Activated T-helper 2 cell treated with anti-CD3 and anti-CD28 coated beads, Interferon-gamma antibody, Interleukin-2, Interleukin-4, amounts not matched to agents 10 μg/mL and 5 μg/mL and 100 μg/mL, durations not matched to agents 14 hours and 24 hours and 36 hours (primary cell): ENCODE data around the gene CALHM6. TPM values are rescaled to one million over a fixed set of nuclear protein-coding genes. Genes with fewer than 3 reads are reported as not detected.
A peak's percentile ranks its signal among the peaks of the same experiment; 100 is the strongest.

Experiments
- DNase-seq: peaks from one replicate; pipeline ENCODE4 v3.0.0; 2021; ENCODE audit warnings: low spot score
- H3K27ac Mint-ChIP-seq: one replicate; pipeline ENCODE4 v1.8.0; 2021; ENCODE audit warnings: mixed read lengths
- H3K27me3 Mint-ChIP-seq: one replicate; pipeline ENCODE4 v1.8.0; 2021; ENCODE audit warnings: low read depth, mixed read lengths
- H3K36me3 Mint-ChIP-seq: one replicate; pipeline ENCODE4 v1.8.0; 2021; ENCODE audit warnings: low read depth, mixed read lengths
- H3K4me1 Mint-ChIP-seq: one replicate; pipeline ENCODE4 v1.8.0; 2021; ENCODE audit warnings: low read depth, mixed read lengths
- H3K4me3 Mint-ChIP-seq: one replicate; pipeline ENCODE4 v1.8.0; 2021; ENCODE audit warnings: low read depth, mild to moderate bottlenecking, moderate library complexity, mixed read lengths
- H3K9me3 Mint-ChIP-seq: one replicate; pipeline ENCODE4 v1.8.0; 2021; ENCODE audit warnings: mixed read lengths
- intact Hi-C: fragments of 100-400 bp; cut with micrococcal nuclease; formaldehyde crosslinking; loops from one replicate; pipeline ENCODE4 v1.15.1; 2023
- total RNA-seq: library from RNA; stranded (reverse); gene quantifications from 2 replicates; pipeline ENCODE4 v1.2.3, GENCODE V29; 2022

CALHM6 gene
- total RNA-seq, 1 donor from 2014 or later: 9.7 TPM

DNA sequence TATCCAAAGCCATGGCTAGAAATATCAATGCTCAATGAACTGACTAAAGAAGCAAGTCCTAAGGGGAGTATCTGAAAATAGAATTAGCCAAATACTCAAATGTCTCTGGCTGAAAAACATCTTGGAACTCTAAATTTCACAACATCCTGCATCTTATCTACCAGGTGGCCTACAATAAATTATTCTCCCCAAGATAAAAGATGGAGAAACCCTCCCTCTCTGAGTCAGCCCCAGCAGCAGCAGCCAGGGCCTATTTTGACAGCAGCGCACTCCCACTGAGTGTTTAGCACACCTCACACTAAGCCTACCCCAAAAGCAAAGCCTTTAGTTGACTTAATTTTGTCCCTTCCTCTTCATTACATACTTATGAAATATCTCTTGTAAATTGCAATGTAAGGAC lies 5.9 kb downstream of the CALHM6 start:
- H3K4me1 Mint-ChIP-seq: peaks cover 31% of the 10 kb centered on the region
- peaks cover 41% of the 10 kb centered on the region for H3K27me3 Mint-ChIP-seq
- no peaks in the 10 kb centered on the region for H3K9me3 Mint-ChIP-seq
- H3K4me3 Mint-ChIP-seq: no peak overlapping the region
- H3K36me3 Mint-ChIP-seq: peaks cover 8% of the 10 kb centered on the region
- DNase-seq: no peak
- intact Hi-C loops: no loop called here
- no peak overlapping the region for H3K27ac Mint-ChIP-seq

DNA sequence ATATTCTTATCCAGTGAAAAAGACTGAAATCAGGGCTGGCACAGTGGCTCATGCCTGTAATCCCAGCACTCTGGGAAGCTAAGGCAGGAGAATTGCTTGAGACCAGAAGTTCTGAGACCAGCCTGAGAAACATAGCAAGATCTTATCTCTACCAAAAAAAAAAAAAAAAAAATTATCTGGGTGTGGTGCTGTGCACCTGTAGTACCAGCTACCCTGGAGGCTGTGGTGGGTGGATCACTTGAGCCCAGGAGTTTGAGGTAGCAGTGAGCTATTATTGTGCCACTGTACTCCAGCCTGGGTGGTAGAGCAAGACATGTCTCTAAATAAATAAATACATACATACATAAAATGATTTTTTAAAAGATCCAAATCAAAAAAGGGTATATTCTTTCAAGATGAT lies 6.3 kb downstream of the CALHM6 start:
- intact Hi-C loops: no loop called here
- Mint-ChIP-seq H3K27me3 (peaks cover 41% of the 10 kb centered on the region), H3K4me3 (no peak overlapping the region), H3K9me3 (no peaks in the 10 kb centered on the region), H3K4me1 (peaks cover 30% of the 10 kb centered on the region), H3K36me3 (peaks cover 8% of the 10 kb centered on the region), H3K27ac (no peak overlapping the region)
- DNase-seq: no peak

DNA sequence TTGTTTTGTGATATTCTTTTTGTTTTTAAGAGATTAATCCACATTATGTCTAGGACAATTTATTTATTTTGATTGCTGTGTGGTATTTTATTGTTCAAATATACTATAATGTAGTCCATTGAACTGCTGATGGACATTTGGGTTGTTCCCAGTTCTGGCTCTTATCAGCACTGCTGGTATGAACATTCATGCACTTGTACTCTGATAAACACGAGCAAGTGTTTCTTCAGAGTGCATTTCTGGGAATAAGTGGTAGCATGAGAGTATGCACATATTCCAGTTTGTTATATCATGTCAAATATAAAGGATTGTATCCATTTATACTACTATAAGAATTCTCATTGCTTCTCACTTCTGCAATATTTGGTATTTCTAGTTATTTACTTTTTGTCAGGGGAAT lies 7.1 kb downstream of the CALHM6 start:
- H3K36me3 Mint-ChIP-seq: peaks cover under 1% of the 10 kb centered on the region
- peaks cover 23% of the 10 kb centered on the region for H3K4me1 Mint-ChIP-seq
- intact Hi-C loops: no loop called here
- H3K9me3 Mint-ChIP-seq: no peaks in the 10 kb centered on the region
- no peak overlapping the region for H3K27ac Mint-ChIP-seq
- no peak overlapping the region for H3K4me3 Mint-ChIP-seq
- peaks cover 38% of the 10 kb centered on the region for H3K27me3 Mint-ChIP-seq
- DNase-seq: no peak

DNA sequence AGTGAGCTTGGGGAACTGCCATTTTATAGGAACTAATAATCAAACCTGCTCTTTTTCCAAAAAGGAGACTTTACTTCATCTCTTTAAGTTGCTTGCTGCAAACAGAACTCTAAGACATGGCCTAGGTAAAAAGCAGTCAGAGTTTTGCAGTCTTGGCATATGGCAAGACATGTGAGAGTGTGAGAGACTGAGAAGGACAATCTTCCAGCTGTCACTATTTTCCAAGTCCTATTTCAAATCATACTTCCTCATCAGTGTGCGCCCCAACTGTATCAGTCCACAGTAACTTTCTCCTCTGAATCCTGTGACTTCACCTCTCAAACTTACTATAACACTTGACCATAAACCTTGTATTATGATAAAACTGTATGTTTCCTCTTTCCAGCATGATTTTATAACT lies 10.4 kb downstream of the CALHM6 start:
- Mint-ChIP-seq H3K27me3 (peaks cover 43% of the 10 kb centered on the region), H3K27ac (no peak overlapping the region), H3K9me3 (no peaks in the 10 kb centered on the region)

DNA sequence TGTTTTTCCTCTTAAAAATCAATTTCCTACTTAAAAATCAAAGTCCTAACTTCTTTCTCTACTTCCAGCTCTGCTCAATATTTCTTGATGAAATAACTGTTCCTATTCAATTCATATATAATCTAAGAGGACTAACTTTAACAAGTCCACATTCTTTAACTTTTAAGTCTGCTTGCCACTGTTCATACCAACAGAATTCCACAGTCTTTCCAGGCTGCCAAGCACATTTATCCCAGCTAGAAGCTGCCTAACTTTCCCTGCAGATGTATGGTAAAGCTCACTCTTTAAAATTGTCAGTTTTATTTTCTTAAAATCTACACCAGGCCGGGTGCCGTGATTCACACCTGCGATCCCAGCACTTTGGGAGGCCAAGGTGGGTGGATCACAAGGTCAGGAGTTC lies 11.5 kb downstream of the CALHM6 start:
- H3K27ac Mint-ChIP-seq: no peak overlapping the region
- no peaks in the 10 kb centered on the region for H3K9me3 Mint-ChIP-seq
- H3K4me3 Mint-ChIP-seq: no peak overlapping the region
- H3K4me1 Mint-ChIP-seq: peaks cover 28% of the 10 kb centered on the region
- intact Hi-C loops: loop anchor here (5.0 kb wide), 1 partner anchor 100 kb away; the partner anchor contains the start of gene DSE
- peaks cover 40% of the 10 kb centered on the region for H3K27me3 Mint-ChIP-seq
- no peaks in the 10 kb centered on the region for H3K36me3 Mint-ChIP-seq
- DNase-seq: no peak

More for the DNA sequence above, 10.4 kb downstream of the CALHM6 start:
- Mint-ChIP-seq H3K4me1 (peaks cover 28% of the 10 kb centered on the region), H3K4me3 (no peak overlapping the region), H3K36me3 (no peaks in the 10 kb centered on the region)
- intact Hi-C loops: loop anchor here (5.0 kb wide), 1 partner anchor 99 kb away; the partner anchor contains the start of gene DSE
- DNase-seq: no peak

DNA sequence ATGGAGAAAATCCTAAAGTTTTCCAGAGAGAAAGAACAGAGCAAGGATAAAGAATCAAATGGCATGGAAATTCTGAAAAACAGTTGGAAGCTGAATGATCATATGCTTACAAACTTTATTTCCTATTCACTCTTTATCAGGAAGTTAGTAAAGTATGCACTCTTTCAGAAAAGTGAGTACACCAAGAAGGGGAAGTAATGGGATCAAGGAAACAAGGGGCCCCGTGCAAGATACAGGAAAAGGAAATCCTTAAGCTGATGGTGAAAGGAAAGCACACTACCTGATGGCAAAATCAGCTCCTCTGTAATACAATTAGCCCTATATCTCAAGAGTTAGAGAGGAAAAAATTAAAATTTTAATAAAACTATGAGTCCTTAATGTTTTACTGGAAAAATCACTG lies 14.0 kb downstream of the CALHM6 start:
- peaks cover 4% of the 10 kb centered on the region for H3K9me3 Mint-ChIP-seq
- H3K27ac Mint-ChIP-seq: no peak overlapping the region
- intact Hi-C loops: no loop called here
- peaks cover 26% of the 10 kb centered on the region for H3K4me1 Mint-ChIP-seq
- no peak for DNase-seq
- peaks cover 3% of the 10 kb centered on the region for H3K36me3 Mint-ChIP-seq
- no peak overlapping the region for H3K4me3 Mint-ChIP-seq
- peaks cover 36% of the 10 kb centered on the region for H3K27me3 Mint-ChIP-seq

DNA sequence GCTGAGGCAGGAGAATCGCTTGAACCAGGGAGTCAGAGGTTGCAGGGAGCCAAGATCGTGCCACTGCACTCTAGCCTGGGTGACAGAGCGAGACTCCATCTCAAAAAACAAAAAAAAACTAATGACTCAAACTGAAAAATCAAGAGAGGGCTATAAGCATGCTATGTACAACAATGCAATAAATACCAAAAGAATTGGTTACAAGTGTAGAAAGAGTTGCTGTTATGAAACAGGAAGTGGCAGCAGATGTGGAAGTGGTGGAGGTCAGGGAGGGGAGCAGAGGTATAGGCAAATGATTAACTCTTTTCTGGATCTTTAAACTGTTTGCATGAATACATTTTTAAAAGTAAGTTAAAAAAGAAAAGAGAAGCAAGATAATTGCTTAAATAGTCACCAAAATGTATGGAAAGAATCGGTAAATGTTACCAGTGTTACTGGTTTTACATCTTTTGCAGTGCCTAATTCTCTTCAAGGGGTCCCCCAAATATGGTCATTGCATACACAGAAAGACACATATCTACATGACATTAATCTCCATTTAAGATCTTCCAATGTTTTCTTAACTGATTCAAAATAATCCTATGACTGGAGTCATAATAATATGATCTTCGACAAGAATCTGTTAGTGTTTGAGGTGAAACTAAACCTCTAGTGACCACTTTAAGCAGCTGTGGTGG lies 15.0 kb downstream of the CALHM6 start:
- Mint-ChIP-seq H3K27ac (peak overlapping the region; percentile 4), H3K36me3 (peaks cover 3% of the 10 kb centered on the region), H3K4me3 (peak overlapping the region; percentile 20), H3K9me3 (peaks cover 4% of the 10 kb centered on the region), H3K27me3 (peaks cover 40% of the 10 kb centered on the region), H3K4me1 (peaks cover 26% of the 10 kb centered on the region)
- peak; percentile 54 for DNase-seq
- intact Hi-C loops: loop anchor here (1.0 kb wide), 1 partner anchor 25 kb away; no protein-coding TSS in a partner anchor

DNA sequence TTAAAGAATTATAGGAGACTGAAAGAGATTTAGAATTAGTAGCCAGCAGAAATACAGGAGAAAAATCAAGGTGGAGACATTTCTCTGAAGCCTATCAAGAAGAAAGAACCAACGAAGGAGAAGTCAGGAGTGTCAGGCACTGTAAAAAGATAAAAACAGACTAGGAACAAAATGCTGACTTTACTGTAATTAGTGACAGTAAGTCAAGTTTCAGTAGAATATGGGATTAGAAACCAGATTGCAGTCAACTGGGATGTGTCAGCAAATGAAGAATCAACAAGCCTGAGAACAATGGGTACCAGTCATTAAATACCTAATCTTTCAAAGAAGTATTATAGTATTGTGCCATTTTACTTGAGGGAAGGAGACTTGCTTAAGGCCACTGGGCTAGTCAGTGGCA lies 21.6 kb downstream of the CALHM6 start:
- no peak overlapping the region for H3K27ac Mint-ChIP-seq
- H3K4me3 Mint-ChIP-seq: no peak overlapping the region
- H3K36me3 Mint-ChIP-seq: peaks cover 3% of the 10 kb centered on the region
- DNase-seq: no peak
- intact Hi-C loops: no loop called here
- H3K4me1 Mint-ChIP-seq: no peaks in the 10 kb centered on the region
- peaks cover 4% of the 10 kb centered on the region for H3K9me3 Mint-ChIP-seq
- H3K27me3 Mint-ChIP-seq: peaks cover 59% of the 10 kb centered on the region

DNA sequence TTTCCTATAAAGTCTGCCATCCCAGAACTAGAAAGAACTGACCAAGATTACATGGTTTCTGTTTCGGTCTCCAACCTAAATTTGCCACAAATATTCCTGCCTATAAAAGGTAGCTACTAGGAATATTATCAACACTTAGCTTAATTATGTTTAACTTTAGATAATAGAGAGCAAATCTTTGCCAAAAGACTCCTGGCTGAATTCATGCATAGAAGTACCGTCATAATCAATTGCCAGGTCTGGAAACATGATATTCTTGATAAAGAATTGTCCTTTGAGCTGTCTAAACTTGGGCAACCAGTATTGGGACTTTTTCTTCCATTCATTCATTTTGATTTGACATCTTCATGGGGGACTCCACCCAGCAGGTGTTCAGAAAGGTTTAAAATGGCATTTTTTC lies 22.4 kb downstream of the CALHM6 start:
- intact Hi-C loops: no loop called here
- Mint-ChIP-seq H3K36me3 (peaks cover under 1% of the 10 kb centered on the region), H3K4me1 (no peaks in the 10 kb centered on the region), H3K9me3 (peaks cover 1% of the 10 kb centered on the region), H3K27me3 (peaks cover 60% of the 10 kb centered on the region), H3K4me3 (no peak overlapping the region), H3K27ac (no peak overlapping the region)
- DNase-seq: no peak

DNA sequence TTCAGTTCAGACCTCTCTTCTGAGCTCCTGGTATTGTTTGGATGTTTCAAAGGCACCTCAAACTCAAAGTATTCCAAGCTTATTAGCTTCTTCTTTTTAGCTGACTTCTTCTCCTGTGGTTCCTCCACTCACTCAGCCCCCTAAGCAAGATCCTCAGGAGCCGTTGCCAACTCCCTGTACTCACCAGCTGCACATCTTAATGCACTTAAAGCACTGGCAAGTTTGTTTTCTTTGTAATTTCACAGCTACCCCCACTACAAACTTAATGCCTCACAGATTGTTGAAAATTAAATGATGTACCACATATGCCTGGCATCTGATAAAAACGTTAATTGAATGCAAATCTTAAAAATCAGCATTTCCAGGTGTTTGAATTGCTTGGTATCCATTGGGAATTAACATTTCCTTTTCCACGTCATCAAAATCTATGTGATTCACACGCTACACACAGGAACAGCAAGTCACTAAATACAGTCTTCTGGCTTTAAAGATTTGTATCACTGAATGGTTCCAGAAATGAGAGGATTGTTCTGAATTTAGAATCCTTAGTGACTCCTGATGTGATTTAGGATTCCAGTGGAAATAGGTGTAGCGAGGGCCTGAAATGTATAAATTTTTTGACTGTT lies 24.5 kb downstream of the CALHM6 start:
- Mint-ChIP-seq H3K36me3 (no peaks in the 10 kb centered on the region), H3K4me1 (no peaks in the 10 kb centered on the region), H3K27ac (no peak overlapping the region), H3K9me3 (no peaks in the 10 kb centered on the region), H3K27me3 (peaks cover 71% of the 10 kb centered on the region), H3K4me3 (no peak overlapping the region)
- DNase-seq: no peak
- intact Hi-C loops: no loop called here

DNA sequence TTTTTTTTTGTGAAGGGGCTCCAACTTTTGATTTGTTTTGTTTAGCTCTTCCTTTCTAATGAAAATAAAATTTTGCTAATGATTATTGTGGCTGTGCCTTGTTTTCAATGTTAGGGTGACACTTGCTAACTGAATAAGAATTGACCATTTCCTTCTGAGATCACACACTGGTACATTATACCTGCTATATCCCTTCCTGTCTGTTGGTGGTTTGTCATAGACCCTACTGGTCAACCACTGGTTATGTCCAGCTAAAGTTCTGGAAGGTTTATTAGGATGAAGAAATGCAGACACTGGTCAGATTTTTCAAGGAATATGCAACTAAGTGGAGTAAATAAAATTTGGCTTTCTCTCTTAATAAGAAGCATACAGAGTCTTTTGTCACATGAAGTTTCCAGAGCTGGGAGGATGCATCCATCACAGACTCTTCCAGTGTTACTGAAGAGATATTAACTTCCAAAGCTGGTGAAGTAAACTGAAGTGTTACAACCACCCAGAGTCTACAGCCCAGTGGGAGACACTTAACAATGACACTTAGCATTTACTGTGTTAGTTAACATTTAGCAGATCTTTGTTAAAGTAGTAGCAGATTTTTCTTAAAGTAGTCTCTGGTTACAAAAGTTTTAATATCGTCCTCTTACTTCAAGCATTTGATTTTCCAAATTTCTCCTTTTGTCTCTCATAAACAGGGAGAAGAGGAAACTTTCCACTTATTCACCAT lies 30.6 kb downstream of the CALHM6 start:
- H3K4me1 Mint-ChIP-seq: no peaks in the 10 kb centered on the region
- DNase-seq: no peak
- H3K9me3 Mint-ChIP-seq: no peaks in the 10 kb centered on the region
- peaks cover 42% of the 10 kb centered on the region for H3K27me3 Mint-ChIP-seq
- no peak overlapping the region for H3K27ac Mint-ChIP-seq
- intact Hi-C loops: no loop called here
- no peak overlapping the region for H3K4me3 Mint-ChIP-seq
- H3K36me3 Mint-ChIP-seq: no peaks in the 10 kb centered on the region

DNA sequence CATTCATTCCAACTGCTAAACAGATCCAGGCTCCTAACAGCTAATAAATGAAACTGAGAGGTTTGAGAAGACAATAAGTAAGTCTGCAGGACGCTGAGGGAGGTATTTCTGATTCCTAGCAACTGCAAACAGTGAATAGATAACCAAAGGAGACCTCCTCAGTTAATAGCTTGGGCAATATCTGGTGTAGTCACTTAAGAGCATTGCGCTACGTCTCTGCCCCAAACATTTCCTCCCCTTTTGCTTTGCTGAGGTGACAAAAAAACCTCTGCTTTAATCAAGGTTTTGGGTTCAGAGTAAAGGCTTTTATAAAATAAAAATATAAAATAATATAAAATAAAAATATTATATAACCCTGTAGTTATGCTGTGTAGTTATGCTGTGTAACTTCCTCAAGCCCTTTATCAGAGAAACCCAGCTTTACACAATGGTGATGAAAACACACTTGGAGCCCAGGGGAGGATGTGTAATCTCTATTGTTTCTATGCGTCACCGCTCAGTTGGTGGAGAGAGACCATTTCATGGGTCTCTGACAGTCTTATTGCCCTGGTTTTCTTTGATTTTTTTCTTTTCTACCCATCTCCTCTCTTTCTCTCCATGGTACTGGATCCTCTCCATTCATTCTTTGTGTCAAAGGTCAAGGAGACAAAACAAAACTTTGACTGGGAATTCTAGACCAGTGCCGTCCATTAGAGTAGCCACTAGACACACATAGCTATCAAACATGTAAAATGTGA lies 31.3 kb downstream of the CALHM6 start:
- Mint-ChIP-seq H3K27me3 (peaks cover 39% of the 10 kb centered on the region), H3K9me3 (no peaks in the 10 kb centered on the region), H3K4me3 (no peak overlapping the region), H3K4me1 (no peaks in the 10 kb centered on the region), H3K27ac (no peak overlapping the region), H3K36me3 (no peaks in the 10 kb centered on the region)
- DNase-seq: no peak
- intact Hi-C loops: no loop called here
